Muscle of arm (tissue), 12 donors: ENCODE data around the gene KRAS. TPM values are rescaled to one million over a fixed set of nuclear protein-coding genes. Genes with fewer than 3 reads are reported as not detected.

Experiments
- DNase-seq: peaks from one replicate; pipeline ENCODE4 v3.0.0-alpha.2; 2013
- polyA plus RNA-seq, 12 donors: library from polyadenylated mRNA; unstranded; fragments of 120-200 nt; gene quantifications; one replicate each; pipeline ENCODE4 v1.2.1, GENCODE V29; 2013; ENCODE audit not compliant: insufficient read length in 12 of 12

The KRAS gene
- polyA plus RNA-seq, 12 donors, result 15.4 to 26.4 (median 23.5) TPM; not detected in 1

DNA sequence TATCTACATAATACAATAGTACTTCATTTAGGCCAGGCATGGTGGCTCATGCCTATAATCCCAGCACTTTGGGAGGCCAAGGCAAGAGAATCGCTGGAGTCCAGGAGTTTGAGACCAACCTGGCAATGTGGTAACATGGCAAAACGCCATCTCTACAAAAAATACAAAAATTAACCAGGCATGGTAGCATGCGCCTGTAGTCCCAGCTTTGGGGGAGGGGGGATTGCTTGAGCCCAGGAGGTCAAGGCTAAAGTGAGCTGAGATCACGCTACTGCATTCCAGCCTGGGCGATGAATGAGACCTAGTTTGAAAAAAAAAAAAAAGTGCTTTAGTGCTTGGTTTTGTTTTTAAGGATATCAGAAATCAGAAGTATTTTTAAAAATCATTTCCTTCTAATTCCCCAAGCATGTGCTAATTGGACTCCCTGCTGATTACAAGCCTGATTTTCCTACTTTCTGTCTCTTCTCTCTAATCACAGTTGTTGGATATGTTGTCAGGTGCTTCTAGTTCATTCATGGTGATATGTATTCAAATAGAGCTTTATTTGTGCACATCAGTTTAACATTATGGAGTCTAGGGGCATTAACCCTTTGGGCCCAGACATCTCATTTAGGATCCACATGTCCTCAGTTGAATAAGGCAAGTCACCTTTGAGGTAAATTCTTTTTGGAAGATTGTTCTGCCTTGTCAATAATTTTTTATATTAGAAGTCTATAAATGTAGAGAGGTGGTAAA, 7.0 kb upstream of the KRAS start:
- DNase-seq, result no peak

DNA sequence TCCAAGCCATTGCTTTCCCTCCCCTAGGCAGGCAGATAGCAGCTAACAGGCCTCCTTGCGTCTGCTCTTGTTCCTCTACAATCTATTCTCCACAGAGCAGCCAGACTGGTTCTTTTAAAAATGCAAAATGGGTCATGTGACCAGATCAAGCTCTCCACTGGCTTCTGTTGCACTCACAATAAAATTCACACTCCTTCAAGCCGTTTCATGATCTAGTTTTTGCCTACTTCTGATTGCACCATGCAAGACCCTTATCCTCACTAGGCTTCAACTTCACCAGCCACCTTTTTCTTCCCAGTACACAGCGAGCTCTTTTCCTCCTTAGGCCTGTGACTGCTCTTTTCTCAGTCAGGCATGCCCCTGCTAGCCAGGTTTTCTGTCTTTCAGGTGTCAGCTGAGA, 6.1 kb upstream of the KRAS start:
- no peak for DNase-seq

DNA sequence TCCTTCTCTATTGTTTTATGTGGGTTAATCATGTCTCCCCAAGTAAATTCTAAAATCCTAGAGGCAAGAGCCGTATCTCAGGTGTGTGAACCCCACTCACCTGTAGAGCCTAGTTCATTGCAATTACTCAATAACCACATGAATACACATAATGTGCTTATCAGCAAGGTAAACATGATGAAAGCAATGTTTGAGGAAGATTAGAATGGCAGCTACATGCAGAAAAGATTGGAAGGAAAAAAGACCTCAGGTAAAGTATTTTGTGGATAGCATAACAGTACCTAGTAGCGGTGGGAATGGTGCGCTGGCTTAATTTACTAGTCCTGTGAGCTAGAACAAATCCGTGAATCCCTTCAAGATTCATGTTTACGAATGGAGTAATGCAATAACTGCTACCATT, 5.3 kb upstream of the KRAS start:
- DNase-seq, result no peak

DNA sequence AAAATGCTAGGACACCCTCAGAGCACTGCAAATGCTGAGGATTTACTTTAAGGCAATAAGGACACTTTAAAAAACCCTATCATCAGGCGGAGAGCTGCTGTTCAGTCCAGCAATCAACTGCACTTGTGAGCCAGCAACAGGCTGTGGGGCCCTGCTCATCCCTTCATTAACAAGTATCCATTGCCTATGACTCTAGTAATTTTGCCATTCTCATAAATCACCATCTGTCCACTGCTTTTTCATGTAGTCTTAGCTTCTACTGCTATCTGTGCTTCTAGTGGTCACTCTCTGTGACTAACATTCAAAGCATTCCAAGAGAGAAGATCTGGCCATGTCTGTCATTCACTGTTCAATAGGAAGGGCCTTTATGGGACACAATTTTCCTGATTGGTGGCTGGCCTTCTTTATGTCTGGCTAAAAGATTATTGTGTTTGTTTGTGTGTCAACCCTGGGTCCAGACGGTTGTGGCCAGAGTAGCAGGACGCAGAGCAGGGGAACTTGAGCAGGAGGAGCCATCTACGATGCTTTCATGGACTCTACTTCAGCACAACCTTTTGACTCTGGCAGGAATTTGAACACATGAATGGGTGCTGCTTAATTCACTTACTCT, 3.6 kb upstream of the KRAS start:
- DNase-seq, result no peak

GRCh38 chr12:25253371-25254068, 2.8 kb upstream of the KRAS start:
- DNase-seq, result no peak

GRCh38 chr12:25252946-25253345, 2.2 kb upstream of the KRAS start:
- DNase-seq, result no peak

- no peak for DNase-seq
Observed at GRCh38 chr12:25251769-25252168, 1.0 kb upstream of the KRAS start.

DNA sequence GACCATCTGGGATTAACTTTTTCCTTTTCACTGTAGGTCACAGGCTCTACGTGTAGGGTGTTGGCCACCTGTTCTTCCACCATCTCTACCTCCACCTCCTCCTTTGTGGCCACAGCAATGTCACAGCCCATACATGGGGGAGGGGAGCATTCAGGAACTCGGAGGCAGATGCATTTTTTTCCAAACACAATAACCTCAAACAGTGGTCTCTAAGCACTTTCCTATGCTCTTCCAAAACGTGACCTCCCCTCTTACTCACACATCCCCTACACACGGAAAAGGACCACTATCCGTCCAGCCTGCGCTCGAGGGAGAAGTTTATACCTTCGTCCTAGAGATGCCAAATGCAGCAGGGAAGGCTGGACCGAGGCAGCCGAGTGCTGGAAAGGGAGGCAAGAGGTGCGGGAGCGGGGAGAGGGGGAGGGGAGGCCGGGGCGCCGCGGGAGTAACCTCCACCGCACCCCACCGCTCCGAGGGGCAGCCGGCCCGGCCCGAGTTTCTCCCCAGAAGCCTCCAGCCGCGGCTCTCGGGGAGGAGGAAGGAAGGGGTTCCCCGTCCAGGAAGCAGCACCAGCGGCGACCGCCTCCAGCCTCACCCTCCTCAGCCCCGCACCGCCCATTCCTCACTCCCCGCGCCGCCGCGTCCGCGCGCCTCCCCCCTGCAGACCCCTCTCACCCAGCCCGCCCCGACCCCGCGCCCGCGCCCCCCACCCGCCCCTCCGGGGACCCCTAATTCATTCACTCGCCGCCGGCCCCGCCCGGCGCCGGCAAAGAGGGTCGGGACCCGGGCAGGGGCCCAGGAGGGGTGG, 594 bp downstream of the KRAS start:
- peak; percentile 49 for DNase-seq

DNA sequence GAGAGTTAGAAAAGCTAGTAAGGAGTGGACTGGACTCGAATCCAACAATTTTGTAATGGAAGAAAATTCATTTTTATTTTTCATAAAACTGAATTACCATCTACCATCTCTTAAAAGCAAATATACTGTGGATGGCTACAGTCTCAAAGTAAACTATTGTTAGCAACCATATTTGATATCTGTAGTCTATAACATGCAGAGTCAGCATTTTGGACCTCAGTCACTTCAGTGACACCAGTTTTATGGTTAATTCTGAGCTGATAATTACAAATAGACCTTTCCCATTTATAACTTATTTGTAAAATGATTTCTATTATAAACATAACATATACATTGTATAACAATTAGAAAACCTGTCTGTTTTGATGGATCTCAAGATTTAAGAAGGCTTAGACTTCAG, 2.0 kb downstream of the KRAS start:
- no peak for DNase-seq

- DNase-seq, result no peak
Observed at GRCh38 chr12:25248137-25248536, 2.6 kb downstream of the KRAS start.

DNA sequence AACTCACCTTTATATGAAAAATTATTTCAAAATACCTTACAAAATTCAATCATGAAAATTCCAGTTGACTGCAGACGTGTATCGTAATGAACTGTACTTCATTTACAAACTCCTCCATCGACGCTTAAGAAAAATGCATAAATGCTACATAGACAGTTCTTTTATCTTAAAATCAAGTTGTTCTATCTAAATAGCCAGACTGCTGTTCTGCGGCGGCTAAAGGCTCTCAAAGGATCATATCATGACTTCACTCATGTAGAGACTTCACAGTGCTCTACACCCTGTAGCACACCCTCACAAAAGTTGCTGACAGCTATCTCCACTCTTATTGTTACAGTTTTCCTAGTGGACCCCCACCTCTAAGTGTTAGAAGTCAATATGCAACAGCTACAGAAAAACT, 5.2 kb downstream of the KRAS start:
- no peak for DNase-seq

GRCh38 chr12:25243680-25243990, 7.1 kb downstream of the KRAS start:
- no peak for DNase-seq

GRCh38 chr12:25242981-25243679, 7.6 kb downstream of the KRAS start:
- DNase-seq, result no peak

DNA sequence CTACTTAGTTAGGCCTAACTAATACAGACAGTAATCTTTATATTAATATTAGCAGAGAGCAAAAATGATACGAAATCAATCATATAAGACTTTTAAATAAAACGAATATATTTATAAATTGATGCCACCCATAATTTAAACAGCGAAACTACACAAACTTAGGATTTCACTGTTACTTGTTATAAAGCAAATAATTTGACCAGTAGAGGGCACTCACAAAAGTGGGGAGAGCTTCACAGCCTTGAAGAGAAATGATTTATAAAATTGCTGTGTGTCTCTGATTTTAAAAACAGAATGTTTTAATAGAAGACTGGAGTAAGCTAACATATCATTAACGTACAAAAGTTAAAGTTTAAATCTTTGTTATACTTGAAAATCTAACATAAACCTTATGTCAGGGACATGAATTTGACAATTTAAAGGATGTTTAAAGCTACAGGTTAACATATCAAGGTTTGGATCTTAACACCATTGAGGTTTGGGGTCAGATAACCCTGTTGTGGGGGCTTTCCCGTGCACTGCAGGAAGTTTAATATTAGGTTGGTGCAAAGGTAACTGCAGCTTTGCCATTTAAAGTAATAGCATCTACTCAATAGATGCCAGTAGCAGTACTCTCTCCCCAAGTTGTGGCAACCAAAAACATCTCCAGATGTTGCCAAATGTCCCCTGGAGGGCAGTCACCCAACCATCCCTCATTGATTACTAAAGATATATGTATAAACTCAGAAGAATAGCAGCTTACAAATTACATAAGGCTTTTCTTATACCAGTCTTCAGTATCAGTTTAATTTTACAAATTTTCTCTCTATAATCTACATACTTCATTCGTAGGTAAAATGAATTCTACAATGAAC, 9.3 kb downstream of the KRAS start:
- DNase-seq, result peak; percentile 36

DNA sequence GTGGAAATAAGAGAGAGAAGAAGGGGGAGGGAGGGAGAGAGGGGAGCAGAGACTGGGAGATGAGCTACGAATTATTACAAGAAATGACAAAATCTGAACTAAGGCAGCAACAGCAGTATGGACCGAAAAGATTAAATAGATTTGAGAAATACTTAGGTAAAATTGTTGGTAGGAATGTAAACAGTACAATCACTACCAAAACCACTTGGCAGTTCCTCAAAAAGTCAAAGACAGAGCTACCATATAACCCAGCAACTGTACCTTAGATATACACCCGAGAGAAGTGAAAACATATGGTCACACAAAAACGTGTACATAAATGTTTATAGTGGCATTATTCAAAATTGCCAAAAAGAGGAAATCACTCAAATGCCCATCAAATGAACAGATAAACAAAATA, 14.1 kb downstream of the KRAS start:
- DNase-seq, result no peak

DNA sequence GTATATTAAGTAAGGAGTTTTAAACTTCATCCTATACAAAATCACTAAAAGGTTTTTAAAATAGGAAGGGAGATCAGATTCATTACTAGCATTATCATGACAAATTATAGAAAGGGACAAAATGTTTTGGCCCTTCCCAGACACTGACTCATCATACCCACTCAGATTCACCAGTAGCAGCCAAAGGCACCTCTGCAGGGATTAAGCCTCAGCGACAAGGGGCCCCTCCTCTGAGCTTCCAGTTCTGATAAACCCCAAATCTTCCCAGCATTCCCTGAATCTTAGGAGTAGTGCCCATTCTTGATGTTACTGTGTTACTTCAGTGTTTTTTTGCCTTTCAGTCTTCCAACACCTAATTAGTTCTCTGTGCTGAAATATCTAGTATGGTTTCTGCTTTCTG, 14.5 kb downstream of the KRAS start:
- no peak for DNase-seq

DNA sequence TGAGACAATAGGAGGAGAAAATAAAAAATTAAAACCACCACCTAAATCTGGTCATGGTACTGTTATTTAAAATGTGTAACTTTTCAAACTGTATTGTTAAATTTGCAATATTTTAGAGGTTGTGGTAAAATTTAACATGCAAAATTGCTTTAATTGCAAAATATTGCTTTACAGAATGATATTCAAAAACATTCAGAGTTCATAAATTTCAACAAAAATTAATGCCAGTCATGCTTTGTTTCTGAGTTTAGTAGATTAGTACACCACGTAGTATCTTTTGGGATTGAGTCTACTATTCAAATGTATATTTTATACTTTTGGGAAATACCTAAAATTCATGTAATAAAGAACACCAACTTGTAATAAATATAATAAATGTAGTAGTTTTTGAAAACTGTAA, 37.4 kb downstream of the KRAS start:
- DNase-seq, result no peak

- no peak for DNase-seq
Observed at GRCh38 chr12:25208554-25208953, 42.2 kb downstream of the KRAS start.

- DNase-seq, result no peak
Observed at GRCh38 chr12:25207846-25208245, 42.9 kb downstream of the KRAS start.

GRCh38 chr12:25207411-25207810, 43.3 kb downstream of the KRAS start:
- DNase-seq, result no peak

- DNase-seq, result no peak
Observed at GRCh38 chr12:25202137-25202536, 48.6 kb downstream of the KRAS start.
